CD4-positive, alpha-beta T cell treated with Interleukin-21 for 1 hour (primary cell): ENCODE measurements around the gene NCS1.

Source experiments
- DNase-seq: peaks from one replicate; pipeline ENCODE4 v3.0.0-alpha.2; 2020

Gene NCS1

DNA sequence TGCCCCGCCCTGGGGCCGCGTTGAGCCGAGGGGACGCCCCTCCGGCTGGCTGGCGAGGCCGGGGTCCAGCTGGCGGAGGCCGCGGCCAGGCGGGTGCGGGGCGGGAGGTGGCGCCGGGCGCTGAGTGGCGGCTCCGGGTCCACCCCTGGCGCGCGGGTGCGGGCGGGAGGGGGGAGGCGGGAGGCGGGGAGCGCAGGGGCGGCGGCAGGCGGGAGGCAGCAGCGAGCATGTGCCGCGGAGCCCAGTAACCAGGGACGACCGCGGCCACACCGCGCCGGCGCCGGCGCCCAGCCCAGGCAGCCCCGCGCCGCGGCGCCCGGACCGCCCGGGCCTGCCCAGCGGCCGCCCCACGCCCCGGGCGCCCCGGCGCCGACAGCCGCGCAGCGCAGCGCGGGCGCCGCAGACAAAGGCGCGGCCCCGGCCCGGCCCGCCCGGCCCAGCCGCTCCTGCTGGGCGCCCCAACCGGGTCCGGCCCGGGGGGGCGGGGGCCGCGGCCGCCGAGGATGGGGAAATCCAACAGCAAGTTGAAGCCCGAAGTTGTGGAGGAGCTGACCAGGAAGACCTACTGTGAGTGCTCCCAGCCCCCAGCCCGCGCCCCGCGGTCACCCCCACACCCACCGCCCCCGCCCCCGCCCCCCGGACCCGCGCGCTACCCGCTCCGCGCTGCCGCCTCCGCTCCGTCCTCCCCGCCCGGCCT, at the start of gene NCS1:
Gene NCS1, plus strand, starts transcription at position 244 of the 697 bp plus-strand sequence. Its CDS starts 260 bp downstream, at position 504.
- DNase-seq = peak; percentile 30

DNA sequence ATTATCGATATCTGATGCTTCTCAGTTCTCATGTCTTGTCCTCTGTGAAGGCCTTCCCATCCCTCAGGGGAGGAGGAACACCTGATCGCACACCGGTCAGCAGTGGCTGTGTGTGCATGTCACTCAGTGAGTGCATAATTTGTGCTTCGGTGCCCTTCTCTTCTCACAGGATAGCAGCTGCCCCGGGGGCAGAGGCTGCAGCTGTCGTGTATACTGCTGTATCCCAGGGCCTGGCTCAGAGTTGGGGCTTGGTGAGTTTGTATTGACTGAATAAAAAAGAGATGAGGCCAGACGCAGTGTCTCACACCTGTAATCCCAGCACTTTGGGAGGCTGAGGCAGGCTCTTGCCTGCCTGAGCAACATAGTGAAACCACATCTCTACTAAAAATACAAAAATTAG, 49.7 kb upstream of the NCS1 start:
- no peak for DNase-seq

DNA sequence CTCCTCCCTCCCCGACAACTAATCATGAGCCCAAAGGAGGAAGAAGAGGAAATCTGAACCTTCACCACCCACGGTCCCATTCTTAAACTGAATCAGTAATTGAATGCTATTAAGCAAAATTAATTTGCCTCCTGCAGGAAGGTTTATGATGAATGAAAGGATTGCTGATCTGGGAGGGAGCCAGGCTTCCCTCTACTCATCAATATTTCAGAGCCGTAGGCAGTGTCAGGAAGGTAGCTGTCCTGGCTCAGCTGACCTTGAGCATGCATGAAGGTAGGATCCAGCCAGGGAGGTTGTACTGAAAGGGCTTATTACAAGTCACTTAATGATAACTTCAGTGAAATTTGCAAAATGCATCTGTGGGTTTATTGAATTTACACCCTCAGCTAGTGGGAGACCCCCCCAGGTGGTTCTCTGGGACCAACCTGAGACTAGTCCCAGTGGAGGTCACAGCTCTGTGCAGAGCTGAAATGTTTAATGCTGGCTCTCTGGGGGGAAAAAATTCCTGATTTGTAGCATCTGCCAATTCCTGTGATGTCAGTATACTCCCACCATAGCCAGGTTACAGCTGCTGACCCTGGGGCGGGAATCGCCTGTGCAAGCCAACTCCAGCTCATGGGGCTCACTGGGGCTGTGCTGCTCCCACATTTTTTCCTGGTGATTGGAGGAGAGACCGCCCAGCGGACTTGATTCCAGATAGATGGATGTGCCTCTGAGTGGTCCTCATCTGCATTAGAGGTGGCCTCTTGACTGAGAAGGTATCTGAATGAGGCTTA, 47.9 kb upstream of the NCS1 start:
- no peak for DNase-seq

DNA sequence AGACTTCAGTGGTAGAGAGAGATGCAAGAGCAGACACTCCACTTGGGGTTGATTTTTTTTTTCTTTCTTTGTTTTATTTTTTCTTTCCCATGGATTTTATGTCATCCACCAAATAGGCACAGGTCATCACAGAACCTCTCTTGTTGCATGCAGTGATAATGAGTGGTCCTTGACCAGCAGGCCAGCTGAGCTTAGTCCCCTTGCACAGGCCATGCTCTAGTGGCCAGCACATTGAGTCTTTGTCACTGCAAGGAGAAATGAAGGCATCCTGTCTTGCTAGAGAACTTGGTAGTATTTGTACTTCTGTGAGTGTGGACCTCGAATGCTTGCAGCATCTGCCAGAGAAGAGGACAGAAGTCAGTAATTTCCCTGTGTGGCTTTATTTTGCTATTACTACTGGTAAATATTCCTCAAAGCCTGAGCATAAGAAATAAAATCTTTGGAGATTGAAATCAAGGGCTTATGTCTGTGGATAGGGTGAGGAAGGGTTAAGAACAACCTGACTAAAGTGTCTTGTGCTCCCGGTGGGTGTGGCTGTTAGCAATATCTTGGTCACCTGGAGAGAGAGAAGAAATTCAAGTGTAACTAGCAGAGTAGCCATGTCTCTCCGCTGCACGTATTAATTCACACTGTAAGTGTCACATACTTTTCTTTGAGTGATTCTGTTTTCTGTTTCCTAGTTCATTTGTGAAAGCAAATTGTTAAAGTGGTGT, 45.3 kb upstream of the NCS1 start:
- no peak for DNase-seq

DNA sequence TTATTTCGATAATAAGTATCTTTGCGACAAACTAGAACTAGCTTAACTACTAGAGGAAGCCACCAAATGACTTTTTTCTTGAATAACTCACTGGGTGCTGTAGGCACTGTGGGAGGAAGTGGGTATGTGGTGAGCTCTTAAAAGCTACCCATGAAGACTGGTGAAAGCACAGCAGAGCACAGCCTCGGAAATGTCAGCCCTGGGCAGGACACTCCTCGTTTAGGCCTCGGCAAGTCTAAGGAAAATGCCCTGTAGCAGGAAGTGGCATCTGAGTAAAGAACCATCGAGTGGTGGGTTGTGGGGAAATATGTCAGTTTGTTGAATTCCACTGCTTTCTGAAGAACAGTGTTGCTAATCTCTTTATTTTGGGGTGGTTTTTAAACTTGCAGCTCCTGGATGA, 44.0 kb upstream of the NCS1 start:
- DNase-seq = peak; percentile 81

DNA sequence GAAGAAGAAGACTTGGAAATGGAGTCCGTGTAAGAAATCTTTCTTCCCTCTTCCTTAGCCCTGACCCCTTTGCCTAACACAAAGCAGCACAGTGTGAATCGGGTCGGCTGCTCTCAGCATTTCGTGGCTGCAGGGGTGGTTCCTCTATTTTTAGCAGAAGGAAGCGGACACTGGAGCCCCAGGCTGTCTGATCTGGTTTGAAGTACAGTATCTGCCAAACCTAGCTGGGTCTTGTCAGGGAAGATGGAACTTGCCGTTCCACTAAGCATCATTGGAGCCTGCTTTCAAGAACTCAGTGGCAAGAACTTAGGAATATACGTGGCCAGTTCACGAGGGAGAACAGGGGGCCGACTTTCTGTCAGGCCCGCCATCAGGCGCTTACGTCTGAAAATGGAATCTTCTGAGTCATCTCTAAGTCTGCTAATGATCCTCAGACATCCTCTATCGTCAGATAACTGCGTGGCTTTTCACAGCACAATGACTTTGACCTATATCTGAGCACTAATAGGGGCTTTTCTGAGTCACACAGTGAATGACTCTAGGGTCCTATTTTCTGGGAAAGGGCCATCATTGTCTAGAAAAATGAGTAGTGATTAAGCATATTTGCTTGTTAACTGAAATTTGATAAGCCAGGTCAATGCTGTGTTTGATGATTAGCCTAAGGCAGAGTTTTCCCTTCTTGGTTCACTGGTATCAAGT, 43.3 kb upstream of the NCS1 start:
- DNase-seq = peak; percentile 70

DNA sequence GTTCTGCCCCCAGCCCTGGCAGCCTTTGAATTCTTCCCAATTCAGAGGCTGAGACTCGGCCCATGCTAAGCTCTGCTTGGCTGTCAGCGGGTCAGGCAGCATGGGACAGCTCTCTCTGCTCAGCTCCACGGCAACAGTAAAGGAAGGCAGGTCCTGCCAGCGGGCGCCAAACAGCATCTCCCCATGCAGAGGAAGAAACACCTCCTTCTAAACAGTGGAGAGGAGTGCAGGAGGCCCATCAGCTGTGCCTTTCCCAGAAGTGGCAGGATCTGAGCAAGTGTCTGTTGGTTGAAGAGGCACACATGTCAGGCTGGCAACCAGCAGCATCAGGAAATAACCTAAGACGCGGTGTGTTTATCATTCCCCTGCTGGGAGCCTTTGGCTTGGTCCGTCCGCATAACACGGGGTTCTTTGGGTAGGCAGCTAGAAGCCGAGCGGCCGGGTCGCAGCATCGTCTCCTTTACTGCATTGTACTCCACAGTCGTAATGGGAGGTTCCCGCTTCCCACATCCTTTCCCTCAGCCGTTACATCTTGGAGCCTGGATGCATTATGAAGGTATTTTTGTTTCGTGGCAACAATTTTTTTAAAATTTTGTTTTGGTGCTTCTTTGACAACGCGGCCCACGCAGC, 42.7 kb upstream of the NCS1 start:
- DNase-seq = no peak

DNA sequence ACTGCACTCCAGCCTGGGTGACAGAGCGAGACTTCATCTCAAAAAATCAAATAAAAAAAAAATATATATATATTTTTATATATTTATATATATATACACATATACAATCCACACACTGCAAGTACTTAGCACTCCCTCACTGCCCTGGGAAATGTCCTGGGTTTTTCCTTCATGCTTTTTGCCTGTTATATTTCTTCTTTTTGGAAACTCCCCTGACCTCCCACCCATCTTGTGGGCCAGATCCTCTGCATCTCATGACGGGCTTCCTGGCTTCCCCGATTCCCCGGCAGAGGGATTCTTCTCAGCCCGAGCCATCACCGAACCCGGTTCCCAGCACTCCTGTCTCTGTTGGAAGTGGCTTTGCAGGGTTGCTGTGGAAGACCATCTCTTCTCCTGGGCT, 39.5 kb upstream of the NCS1 start:
- no peak for DNase-seq

DNA sequence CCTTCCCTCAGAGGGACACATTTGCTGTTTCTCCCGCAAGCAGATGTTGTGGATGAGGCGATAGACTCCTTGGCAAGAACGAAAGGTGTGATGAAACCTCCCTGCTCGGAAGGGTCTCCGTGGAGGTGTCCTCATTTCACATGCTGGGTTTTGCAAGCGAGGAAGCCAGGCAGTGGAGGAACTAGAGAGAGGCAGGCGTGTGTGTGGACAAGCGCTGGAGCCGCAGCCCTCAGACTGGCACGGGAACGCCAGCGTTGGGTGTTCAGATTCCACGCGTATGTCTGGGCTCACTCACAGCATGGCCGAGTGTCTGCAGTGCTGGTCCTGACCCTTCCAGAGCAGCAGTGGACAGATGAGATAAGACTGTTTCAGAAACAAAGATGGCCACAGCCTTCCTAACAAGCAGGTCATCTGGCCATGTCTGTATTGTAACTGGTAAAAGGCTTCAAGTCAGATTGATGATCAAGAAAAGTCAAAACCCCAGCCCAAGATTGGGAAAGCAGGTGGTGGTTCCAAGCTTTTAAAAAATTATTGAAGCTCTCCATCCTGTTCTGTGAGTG, 35.0 kb upstream of the NCS1 start:
- DNase-seq = no peak

DNA sequence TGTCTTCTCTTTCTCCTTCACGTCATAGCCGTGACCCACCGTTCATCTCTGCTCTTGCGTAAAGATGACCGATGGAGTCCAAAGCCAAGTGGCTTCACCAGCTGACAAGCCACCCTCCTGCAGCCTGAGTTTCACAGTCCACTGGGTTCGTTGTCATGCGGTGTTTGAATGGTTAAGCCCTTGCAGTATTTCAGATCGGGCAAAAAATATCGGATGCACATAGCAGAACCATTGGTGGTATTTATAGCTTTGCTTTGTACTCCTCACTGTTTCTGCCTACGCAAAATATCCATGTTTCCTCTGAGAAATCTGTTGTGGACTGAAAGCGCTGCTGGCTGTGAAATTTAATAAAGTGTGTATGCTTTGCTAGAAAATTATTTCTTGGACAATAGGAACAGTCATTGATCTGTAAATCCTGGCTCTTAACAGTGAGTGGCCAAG, 34.5 kb upstream of the NCS1 start:
- DNase-seq = no peak

DNA sequence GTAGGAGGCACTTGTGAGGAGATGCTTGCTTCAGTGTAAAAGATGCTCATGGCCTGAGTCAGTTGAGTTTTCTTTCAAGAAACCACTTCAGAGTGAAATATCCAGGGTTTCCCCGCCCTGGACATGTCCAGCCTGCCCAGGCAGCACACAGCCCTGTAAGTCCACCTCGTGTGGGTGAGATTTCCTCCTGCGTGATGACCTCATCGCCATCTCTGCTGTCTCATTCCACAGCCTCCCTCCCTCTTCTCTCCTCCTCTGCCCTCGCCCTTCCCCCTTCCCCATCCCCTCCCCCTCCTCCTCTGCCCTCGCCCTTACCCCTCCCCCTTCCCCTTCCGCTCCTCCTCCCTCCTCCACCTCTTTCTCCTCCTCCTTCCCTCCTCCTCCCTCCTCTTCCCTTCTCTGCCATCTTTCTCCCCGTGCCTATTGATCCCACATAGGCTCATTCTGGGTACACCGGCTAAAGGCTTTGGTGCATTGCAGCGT, 34.0 kb upstream of the NCS1 start:
- DNase-seq = no peak

DNA sequence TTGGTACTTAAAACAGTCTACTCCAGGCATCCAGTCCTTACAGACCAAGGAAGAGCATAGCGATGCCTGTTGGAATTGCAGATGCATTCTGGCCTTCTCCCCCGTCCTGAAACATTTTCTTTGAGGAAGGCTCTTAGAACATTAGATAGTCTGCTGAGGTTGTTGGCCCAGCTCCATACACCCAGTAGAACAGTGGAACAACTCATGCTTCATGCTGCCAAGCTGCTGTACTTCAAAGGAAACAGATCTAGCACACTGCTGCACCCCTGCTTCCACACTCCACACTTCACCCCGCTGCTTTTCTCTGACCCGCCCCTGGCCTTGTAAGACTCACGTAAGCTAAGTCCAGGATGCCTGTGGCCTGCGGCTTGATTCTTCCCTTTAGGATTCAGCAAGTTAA, 33.4 kb upstream of the NCS1 start:
- no peak for DNase-seq

DNA sequence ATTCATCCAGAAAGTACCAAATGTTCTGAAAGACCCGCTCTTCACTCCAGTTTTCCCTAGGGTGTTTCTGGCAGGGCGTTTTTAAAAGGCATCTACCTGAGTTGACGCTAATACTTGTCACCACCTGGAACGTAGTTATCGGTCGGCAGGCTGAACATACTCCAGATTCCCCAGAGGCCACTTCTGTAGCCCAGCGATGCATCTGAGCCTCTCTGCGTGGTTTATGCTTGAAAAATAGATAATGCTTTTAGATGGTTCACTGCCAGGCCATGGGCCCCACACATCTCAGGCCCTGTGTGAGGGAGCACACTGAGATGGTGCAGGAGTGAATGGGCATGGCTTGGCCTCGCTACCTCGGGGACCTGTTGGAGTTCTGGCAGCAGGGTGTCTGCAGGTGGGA, 33.0 kb upstream of the NCS1 start:
- no peak for DNase-seq

DNA sequence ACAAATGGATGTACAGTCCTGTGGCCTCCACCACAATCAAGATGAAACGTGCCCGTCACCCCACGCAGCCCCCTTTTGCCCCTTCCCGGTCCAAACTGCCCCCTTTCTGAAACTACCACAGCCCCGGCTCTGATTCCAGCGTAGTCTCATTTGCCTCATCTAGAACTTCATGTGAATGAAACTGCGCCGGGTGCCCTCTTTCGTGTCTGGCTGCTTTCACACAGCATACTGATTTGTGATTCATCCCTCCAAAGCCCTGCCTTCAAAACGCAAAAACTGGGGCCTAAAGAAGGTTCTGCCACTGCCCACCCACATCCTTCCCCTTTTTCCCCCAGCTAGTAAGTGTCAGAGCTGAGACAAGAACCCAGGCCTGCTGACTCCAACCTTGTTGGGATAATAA, 31.5 kb upstream of the NCS1 start:
- no peak for DNase-seq

DNA sequence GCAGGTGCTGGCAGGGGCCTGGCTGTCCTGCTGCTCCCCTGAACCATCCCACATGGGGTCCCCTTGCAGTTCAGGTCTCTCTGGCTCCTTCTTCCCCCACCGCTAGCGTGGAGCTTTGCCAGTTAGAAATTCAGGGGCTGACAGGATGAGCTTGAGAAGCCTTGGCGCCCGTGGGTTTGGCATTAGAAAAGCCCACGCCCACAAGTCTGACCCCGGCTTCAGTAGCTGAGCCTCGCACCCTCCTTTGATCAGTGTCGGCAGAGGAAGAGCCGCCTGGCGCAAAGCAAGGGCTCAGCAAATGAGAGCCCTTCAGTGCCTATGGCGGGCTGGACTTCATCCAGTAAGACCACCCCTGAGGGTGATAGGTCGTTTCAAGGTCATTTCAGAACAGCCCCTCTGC, 30.1 kb upstream of the NCS1 start:
- no peak for DNase-seq

DNA sequence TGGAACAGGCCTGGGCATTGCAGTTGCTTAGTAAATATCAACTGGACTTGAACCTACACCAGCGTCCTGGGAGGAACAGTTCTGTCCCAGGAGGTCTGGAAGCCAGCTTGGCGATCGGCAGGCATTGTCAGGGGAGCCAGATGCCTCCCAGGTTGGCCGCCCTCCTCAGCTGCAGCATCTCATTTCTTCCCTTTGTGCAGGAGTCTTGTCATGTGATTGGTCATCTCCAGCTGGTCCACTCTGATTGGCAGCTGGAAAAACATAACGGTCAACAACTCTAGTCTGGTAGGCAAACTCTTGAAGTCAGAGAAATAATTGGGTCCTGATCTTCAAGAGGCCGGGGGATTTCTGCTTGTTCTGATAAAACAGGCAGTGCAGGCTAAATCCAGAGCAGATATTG, 29.6 kb upstream of the NCS1 start:
- no peak for DNase-seq

DNA sequence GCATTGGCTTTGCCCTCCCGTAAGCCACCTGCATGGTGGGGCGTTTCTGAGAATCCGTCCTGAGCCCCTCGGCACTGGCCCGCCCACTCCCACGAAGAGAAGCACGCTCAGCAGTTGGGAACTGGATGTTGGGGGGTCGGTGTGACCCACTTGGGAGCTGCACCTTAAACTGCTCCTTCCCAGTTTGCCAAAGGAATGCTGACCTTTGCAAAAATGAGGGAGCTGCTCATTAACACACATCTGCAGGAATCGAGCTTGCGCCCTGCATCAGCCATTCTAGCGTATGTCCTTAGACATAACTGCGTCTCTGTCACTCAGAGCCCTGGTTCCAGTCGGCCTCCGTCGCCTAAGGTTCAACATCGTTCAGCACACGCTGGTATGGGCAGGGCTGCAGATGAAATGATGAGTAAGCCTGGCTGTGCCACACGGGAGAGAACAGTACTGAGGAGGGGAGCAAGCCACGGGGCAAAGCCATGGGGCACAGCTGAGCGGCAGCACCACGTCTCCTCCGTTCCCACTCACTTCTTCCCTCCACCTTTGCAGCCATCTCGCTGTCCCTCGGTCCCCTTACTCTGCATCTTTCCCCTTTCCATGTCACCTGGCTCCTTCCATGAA, 28.8 kb upstream of the NCS1 start:
- no peak for DNase-seq

DNA sequence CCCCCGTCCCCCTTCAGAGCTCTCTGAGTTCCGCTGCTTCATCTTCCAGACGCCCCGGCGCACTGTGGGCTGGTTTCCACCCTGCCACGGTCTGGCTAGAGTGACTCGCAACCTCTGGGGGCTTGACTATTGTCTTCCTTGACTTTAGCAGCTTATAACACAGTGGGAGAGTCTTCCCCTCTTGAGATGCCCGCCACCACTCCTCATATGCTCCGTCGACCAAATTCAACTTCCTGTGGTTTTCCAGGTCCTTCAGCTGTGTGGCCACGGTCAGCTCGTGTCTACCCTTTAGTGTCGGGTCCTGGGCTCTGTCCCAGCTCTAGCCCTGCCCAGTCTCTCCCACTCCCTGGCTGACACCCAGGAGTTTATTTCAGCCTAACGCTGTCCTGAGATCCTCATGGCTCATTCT, 28.2 kb upstream of the NCS1 start:
- no peak for DNase-seq

DNA sequence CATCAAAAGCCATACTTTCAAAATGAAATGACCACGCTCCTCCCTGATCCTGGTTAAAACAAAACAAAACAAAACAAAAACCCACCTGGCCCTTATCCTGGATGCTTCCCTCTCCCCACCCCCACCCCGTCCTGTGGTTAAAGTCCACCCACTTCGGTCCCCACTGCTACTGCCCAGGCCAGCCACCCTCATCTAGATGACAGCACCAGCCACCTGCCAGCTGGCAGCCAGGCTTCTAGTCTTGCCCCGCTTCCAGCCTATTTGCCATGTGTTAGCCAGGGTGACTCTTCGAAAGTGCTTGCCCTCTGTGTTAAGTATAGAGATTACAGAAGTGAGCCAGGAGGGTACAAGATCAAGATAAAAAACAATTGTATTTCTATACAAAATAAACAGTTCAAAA, 27.5 kb upstream of the NCS1 start:
- no peak for DNase-seq

DNA sequence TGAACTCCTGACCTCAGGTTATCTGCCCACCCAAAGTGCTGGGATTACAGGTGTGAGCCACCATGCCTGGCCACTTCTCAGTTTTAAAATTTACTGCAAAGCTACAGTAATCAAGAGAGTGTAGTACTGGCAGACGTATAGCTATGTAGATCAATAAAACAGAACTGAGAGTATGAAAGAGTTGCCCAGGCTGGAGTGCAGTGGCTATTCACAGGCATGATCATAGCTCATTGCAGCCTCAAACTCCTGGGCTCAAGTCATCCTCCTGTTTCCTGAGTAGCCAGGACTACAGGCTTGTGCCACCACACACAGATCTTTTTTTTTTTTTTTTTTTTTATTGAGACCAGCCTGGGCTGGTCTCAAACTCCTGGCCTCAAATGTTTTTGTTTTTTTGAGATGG, 26.5 kb upstream of the NCS1 start:
- no peak for DNase-seq

DNA sequence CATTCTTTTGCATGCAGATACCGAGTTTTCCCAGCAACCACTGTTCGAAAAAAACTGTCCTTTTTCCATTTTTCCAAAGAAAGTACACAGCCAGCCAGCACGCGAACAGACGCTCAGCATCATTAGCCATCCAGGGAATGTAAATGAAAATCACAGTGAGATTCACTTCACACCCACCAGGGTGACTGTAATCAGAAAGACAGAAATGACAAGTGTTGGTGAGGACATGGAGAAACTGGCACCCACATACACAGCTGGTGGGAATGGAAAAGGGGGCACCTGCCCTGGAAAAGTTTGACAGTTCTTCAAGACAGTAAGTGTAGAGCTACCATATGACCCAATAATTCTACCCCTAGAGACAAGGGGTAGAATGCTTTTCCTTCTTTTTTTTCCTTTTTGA, 25.0 kb upstream of the NCS1 start:
- DNase-seq = no peak

DNA sequence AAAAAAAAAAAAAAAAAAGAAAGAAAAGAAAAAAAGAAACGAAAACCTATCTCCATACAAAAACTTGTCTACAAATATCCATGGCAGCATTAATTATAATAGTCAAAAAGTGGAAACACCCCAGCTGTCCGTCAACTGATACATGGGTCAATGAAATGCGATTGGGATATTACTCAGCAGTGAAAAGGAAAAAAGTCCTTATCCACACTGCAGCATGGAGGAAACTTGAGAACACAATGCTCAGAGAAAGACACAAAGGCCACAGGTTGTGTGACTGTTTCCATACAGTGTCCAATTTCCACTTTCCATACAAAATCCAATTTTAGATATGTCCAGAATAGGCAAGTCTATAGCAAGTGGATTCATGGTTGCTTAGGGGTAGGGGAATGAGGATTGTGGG, 24.3 kb upstream of the NCS1 start:
- DNase-seq = no peak
